Activated CD8-positive, alpha-beta memory T cell treated with anti-CD3 and anti-CD28 coated beads for 4 hours (primary cell): ENCODE measurements around the gene PRDM16.

Source experiments
- DNase-seq, 2 donors: peaks; one replicate each; pipeline ENCODE4 v3.0.0-alpha.2; 2020; ENCODE audit warnings: low read depth in 2 of 2

The PRDM16 gene

DNA sequence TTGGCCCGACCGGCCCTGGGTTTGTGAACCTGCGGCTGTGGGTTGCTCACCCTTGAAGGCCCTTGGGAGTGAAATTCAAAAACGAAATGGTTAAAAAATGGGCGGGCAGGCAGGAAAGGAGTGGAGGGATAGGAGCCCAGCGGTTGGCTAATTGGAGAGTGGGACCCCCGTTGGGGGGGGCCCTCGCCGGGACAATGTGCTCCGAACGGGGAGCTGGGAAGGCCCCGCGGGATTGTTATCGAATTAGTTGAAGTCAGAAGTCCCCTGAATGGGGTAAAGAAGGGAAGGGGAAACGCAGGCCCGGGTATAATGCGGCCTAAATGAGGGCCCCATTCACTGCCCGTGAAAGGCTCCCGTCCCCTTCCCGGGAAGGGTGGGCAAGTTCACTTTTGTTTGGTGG is 135.7 kb downstream of the PRDM16 start:
- no peak for DNase-seq

DNA sequence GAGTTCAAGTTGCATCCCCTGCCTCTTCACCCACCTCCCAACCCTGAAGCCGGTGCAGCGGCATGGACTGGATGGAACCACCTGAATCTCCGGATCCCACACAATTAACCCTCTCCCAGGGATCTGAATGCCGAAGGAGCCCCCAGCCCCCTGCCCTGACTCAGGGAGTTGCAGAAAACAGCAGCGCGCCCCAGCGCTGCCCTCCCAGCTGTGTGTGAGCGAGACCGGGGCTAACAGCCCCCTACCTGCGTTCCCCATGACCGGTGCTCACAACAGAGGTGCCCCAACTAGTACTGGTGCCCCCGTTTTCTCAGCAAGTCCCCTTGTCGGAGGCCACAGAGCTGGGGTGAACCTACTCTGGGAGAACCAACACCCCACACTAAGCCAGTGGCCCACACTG is 136.8 kb downstream of the PRDM16 start:
- DNase-seq = no peak

DNA sequence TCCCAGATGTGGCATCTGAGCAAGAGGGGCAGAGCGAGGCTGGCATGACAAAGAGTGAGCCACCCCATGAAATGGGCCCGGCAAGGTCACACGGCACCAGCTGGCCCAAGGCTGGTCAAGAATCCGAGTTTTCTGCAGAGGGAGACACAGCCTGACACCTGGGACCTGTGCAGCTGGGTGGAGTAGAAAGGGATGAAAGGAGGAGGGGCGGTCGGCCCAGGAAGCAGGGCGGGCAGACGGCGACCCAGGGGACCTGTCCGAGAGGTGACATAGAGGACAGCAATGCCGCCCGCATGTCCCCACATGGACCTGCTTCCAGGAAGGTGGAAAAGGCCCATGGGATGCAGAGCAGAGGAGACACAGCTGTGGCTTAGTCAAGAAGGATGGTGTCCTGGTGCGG is 137.7 kb downstream of the PRDM16 start:
- DNase-seq = no peak

DNA sequence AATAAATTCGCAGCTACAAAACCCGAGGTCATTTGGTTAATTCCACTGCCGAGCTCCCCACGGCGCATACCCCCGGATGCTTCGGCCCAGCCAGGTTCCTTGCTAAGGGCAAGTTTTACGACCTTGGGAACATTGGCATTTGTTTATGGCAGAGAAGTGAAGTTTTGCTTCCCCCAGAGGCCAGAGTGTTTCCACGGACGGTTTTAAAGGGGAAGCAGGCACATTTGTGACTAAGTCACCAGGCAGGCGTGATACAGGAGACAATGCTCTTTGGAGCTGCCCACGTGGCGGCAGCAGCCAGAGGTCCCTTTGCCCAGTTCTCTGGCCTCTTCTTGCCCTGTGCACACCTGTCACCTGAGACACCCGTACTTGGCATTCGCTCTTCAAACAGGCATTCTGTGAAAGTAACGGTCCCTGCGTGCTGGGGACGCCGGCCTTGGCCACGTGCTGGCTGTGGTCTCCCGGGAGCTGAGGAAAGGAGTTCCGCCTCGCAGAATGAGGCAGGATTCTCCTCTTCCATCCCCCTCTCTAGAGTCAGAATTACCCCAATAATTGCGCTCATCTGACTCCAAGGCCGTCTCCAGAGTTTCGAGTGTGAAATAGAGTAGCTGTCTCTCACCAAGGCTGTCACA is 138.3 kb downstream of the PRDM16 start:
- no peak for DNase-seq

DNA sequence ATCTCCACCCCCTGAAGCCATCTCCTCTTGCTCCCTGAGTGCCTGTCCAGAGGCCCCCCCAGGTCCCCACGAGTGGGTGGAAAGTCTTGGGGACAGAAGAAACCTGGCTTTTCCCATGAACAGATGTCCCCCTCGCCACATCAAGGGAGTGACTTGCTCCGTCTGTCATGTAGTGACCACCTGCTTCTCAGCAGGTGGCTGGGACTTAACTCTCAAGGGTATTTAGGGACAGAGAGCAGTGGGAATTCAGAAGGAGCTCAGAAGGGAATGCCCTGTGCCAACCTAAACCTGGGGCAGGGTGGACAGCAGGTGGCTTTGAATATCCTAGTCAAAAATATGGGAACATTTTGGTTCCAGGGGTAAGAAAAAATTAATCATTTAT is 139.8 kb downstream of the PRDM16 start:
- no peak for DNase-seq

DNA sequence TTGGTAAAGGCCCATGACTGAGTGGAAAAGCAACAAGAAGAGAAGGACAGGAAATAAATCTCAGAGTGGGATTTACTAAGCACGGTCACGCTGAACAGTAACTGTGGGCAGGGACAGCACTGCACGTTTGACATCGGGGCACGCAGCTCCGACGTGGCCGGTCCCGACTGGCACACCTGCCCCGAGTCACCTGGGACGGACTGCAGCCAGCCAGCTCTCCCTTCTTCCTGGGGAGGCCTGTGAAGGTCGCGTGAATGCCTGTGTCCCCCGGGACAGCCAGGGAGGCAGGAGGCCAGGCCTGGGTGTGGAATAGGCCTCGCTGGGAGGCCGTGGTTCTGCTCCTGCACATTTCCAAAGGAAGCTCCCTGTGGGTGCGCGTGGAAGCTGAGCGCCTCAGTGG is 140.2 kb downstream of the PRDM16 start:
- no peak for DNase-seq

DNA sequence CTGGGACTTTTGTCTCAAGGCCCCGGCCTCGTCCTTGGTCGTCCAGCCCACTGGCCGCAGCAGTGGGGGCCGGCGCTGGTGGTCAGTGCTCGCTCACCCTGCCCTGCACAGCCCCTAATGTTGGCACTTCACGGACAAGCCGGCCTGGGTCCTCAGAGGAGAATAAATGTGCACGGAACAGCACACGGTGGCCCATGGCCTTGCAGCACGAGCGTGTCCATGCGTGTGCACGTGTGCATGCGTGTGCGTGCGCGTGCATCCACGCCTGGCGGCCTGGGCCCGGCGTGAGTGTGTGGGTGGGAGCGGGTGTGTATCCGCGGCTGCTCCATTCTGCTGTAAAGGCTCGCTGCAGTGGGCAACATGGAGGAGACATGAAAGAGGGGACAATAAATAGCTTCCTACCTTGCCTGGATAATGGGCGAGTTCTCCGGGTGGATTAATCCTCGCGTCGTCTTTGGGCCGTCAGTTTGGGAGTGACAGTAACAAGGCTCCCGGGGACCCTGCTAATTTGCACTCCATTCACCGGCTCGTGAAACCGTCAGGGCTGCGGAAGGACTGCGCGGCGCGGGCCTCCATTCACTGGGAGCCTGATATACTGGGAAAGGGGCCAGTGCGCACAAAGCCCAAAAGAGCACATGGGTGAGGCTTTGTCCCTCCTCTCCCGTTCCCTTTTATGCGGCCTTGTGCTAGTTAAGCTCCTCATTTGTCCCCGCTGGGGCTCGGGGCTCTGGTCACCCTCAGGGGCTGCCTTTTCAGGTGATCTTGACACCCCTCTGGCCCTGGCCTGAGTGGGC is 142.8 kb downstream of the PRDM16 start:
- DNase-seq = no peak

DNA sequence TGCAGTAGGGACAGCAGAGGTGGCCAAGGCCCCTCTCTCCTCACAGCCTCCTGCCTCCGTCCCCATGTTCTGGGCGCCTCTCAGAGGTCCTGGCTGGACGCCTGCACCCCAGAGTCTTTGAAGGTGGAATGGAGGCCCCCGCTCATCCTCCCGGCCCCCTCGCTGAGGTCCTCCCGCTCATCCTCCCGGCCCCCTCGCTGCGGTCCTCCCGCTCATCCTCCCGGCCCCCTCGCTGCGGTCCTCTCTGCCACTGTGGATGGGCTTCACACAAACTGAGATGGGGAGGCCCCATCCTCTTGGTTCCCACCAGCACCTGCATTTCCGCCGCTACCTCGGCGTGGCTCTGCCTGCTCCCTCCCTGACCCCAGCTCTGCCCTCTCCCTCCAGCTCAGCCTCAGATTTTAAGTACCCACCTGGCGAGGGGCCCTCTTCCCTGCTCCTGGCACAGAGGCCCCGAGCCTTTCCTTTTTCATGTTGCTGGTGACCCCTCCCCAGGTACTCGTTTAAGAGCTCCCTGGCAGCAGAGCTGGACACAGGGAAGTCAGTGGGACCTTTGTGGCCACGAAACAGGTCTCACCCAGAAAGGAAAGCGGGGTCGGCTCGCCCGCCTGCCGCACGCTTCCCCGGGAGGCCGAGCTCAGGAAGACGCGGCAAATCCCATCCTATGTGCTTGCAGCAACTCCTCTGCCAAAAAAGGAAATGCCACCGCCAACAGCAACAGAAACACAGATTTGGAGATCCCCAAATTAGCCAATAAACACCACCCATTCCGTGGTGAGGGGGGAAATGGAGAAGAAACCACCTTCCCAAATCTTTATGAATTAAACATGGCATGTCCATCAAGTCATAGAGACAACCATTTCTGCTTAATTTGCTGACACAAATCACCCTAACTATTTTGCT is 143.7 kb downstream of the PRDM16 start:
- DNase-seq = no peak

DNA sequence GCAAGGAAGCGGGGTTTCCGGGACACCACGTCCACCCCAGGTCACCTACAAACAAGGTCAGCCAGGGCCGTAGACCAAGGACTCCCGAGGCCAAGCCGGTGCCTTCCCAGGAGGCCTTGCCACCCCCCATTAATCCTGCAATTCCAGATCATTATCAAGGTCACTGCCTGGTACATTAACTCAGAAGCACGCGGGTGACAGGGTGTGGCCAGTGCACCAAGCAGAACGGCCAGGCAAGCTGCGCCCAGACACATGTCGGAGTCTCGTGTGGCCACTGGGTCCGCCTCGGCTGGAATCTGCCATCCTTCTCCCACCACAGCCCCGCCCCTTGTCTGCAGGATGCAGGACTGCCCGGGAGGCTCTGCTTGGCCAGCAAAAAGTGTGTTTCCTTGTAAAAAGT is 144.7 kb downstream of the PRDM16 start:
- no peak for DNase-seq

DNA sequence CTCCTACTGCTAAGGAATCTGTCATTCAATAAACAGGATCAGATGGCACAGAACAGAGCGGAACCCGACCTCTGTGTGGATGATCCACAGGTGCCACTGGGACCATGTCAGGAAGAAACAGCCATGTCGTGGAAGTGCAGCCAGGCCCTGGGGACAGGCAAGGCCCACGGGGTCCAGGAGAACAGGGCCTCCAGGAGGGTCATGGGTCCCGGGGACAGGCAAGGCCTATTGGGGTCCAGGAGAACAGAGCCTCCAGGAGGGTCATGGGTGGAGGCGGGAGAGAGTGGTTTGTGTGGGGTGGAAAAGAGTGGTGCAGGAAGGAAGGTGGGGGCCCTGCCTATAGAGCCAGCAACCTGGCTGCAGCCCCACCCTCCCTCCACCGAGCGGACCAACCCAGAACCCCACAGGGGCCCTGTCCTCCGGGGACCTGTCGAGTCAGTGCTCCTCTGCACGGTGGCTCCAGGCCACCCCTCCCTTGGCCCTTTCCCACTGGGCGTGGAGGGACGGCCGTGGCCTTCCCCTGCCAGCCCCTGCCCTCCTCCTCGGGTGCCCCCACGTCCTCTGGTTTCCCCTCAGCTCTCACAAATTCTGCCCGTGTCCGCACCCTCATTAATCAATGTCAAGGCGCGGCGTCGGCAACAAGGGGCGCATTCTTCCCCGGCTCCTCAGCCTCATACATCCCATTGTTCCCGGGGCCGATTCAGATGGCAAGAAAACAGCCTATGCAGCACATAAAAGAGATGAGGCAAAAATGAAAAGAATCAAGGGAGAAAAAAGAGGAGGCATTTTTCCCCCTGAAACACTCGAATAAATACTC is 146.4 kb downstream of the PRDM16 start:
- DNase-seq = no peak

DNA sequence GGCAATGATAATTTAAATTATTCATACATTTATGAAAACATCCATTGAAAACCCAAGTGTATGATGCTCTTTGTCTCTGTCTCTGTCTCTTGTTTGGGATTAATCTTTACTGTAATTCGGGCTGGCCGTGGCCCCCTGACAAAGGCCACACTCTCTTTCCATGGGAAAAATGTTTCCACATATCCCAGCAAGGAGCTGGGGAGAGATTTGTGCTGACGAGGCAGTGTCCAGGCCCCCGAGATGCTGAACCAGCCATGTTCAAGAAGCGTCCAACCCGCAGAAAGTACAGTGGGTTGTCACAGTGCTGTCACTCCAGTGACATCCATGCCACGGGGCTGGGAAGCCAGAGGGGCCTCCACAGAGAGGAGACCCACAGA is 147.0 kb downstream of the PRDM16 start:
- DNase-seq = no peak

DNA sequence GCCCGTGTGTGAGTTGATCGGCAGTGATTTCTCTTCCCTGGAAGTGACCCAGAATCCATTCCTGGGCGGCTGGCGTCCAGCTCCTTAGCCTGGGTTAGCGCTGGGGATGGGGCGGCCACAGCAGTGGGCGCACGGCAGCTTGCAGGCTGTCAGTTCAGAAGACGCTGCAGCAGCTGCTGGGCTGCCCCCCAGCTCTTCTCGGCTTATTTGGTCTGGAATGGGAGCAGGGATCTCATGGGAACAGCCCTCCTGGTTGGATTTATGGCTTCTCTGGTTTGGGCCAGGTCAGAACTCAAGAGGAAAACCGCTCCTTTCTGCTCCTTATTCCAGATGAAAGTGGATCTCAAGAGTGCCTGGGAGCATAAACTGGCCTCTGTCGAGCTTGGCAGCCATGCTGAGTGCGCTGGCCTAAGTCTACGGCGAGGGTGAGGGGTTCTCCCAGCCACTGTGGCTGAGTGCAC is 148.2 kb downstream of the PRDM16 start:
- DNase-seq = no peak

DNA sequence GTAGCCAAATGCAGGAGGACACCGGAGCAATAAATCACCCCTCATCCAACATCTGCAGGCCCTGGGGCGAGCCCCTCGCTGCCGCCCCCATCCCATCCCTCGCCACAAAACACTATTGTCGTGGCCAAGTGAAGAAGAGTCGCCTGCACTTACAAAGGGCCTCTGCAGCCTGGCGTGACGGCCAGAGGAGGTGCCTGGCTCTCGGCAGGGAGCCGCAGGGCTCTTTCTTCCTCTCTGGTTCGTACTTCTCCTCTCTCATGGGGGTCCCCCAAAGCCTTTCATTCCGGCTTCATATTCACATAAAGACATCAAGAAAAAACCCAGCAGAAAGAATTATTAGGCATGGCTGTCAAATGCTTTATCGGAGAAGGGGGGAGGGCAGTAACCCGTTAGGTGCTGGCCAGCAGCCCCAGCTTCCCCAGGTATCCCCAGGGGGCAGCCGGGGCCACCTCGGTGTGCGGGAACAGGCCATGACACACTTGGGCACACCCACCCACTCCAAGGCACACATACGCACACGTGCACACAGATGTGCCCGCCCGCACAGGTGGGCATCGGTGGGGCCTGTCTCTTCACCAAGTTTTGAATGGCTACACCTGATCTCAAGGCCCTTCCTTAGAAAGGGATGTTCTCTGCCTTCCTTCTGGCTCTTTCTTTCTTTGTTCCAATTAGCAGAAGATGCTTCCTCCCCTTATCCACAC is 149.1 kb downstream of the PRDM16 start:
- DNase-seq = no peak

DNA sequence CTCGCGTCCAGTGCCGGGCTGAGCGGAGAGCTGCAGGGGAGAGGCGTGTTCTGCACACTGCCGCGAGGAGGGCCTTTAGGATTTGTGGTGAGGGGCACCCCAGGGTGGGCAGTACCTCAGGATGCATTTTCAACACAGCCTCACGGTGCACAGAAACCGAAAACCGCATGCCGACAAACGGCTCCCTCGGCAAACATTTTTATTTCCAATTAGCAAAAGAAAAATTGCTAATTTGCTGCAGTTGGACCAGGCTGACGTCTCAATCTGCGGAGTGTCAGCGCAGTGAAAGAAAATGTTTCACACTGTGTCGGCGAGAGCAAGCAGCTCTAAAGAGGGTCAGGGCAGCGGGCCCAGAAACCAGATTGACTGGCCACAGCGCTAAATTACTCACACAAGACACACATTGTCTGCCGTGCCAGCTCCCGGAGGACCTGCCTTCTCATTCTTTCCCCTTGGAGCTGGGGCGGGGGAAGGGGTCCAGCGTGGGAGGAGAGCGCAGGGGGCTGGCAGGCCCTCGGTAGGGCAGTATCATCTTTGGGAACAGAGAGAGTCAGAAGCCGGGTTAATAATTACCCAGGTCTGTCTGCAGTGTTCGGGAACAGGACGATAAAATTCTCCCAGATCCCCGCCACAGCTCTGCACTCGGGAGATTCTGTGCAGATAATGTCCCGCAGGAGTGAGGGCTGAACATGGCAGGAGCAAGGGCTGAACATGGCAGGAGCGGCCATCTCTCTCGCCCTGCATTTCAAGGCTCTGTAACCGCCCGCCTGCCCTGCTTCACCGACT is 150.2 kb downstream of the PRDM16 start:
- no peak for DNase-seq

DNA sequence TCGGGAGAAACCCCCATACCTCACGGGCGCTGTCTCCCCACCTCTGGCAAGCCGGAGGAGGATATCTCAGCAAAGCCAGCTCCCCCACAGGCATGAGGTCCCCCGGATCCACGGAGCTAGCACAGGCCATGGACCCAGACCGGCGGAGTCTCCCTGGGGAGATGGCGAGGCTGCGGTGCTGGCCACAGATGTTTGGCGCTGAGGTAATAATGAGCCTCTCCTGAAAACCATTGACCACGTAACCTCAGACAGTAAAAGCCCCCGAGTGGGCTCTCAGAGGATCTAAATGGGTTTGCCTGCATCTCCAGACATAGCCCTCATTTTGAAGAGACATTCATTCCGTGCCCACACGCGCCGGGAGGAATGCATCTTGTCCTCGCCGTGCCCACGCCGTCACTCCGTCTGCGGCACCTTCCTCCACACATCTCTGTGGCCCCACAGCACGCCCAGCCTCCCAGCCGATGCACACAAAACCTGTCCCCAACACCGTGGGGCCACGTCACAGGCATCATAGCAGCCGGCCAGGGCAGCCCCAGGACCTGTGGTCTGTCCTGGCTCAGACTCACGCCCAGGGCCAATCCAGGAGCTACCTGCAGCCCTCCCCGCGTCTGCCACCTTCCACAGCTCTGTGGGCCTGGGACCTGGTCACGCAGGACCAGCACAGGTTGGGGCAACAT is 150.9 kb downstream of the PRDM16 start:
- no peak for DNase-seq

DNA sequence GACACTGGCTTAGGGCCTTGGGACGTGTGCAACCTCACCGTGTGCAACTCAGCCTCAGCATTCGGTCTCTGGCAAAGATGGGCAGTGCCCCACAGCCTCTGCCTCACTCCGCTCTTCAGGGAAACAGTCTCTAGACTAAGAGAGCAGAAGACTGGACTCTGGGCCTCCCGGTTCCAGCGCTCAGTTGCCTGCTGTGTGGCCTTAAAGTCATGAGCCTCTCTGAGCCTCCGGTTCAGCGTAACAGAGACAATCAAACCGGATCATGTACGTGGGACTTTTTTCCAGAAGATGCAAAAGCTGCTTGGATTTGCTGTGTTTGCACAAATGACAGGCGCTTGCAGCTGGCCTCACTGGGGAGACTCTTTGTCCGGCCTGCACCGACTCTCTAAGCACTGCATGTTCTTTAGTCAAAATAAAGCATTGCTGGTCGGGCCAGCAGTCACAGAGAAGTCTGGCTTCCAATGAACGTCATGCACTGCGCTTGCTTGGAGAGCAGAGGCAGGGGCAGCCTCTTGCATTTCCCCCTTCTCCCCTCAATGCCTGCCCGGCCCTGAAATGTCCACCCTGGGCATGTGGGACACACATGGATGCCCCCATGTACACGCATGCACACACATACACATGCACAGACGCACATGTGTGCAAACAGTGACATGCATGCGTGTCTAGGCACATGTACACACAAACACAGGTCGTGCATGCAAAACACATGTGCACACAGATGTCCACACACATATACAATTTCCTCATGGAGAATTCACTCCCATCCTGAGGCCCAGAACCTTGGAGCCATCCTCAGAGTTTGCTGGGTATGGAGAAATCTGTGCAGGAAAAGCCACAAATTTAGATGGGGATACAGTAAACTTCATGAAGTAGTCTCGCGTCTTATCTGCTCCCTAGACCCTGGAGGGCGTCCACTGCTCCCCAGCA is 152.4 kb downstream of the PRDM16 start:
- no peak for DNase-seq

DNA sequence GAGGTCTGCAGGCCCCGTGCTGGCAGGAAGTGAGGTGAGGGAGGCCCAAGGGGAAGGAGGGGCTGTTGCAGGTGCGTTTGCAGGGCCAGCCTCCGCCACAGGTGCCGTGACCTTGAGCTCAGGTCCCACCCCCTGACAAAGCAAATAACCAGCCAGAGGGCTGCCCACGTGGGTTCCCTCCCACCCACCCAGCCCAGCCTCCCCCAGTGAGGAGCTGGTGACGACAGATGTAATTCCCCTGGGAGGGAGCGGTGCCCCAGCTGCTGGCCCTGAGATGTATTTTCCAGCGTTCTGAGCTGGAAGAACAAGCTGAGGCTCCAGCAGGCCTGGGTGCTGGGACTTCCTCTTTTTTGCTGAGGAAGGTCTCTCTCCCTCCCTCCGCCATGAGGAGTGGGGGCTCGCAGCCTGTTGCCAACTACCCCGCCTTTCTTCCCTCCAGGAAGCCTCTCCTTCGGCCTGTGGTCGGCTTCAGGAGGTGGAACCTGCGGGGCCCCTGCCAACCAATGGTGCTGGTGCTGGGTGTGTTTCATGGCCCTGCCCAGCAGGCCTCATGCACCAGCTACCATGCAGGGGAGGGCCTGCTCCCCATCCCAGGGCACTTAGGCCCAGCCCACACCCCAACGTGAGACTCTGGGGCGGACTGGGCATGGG is 153.2 kb downstream of the PRDM16 start:
- DNase-seq = no peak

DNA sequence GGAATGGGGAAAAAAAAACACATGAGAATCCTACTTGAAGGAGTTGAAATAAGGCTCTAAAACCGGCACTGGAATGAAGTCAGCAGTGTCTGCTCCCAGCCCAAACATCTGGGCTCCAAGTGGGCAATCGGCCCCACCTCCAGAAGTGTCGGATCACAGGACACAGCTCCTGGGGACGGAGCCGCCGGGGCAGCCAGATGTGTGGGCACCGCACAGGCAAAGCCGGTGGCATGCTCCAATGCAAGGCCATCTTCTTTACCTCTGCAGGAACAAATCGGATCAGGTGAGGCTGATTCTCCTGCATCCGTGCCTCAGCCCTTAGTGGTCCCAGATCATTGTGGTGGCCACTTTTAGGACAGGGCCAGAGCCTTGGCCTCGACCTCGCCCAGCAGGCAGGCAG is 156.7 kb downstream of the PRDM16 start:
- no peak for DNase-seq
